GM12892 (cell line): ENCODE results near the gene BRICD5.

Source experiments
- POLR2A ChIP-seq: IDR thresholded peaks from 2 replicates; pipeline ENCODE4 v1.6.1; 2011; ENCODE audit warnings: low read depth, low read length, control low read depth
- POLR2AphosphoS5 ChIP-seq: IDR thresholded peaks from 2 replicates; pipeline ENCODE4 v1.6.1; 2011; ENCODE audit warnings: low read depth, low read length, control low read depth
- TAF1 ChIP-seq: IDR thresholded peaks from 2 replicates; pipeline ENCODE4 v1.6.1; 2011; ENCODE audit warnings: low read depth, mild to moderate bottlenecking, control low read depth, low read length, borderline replicate concordance

- no peak for TF ChIP-seq POLR2A
- TF ChIP-seq POLR2AphosphoS5 = no peak
- TF ChIP-seq TAF1 = no peak
Measured at GRCh38 chr16:2204416-2205103, 6.1 kb downstream of the BRICD5 start.
